K562 (cell line): ENCODE results near the gene PLTP. TPM values are rescaled to one million over a fixed set of nuclear protein-coding genes. Genes with fewer than 3 reads are reported as not detected.
A peak's percentile ranks its signal among the peaks of the same experiment; 100 is the strongest.

Experiments used
- CBX3 ChIP-seq, 2 experiments: IDR thresholded peaks; 1 replicate in 1 of 2; 2 replicates in 1 of 2; pipeline ENCODE4 v1.6.1; 2012; ENCODE audit warnings: inconsistent platforms in 2 of 2, low read length in 2 of 2, borderline replicate concordance in 1 of 2, control low read depth in 1 of 2
- CEBPB ChIP-seq: fragments of 450-650 bp; IDR thresholded peaks from 2 replicates; pipeline ENCODE4 v1.6.1; 2016; ENCODE audit warnings: missing genetic modification characterization, missing compliant biosample characterization
- FOS ChIP-seq: IDR thresholded peaks from 3 replicates; pipeline ENCODE4 v1.6.1; 2011; ENCODE audit not compliant: insufficient read length; ENCODE audit errors: extremely low read depth
- GABPA ChIP-seq: fragments of 200-800 bp; sonication (Bioruptor generic); conservative IDR thresholded peaks from 2 replicates; pipeline ENCODE4 v1.6.1; 2016; ENCODE audit warnings: low read depth, missing genetic modification characterization, missing compliant biosample characterization
- MAFK ChIP-seq: IDR thresholded peaks from 2 replicates; pipeline ENCODE4 v1.6.1; 2011; ENCODE audit warnings: low read length, improper control_type of control experiment
- MBD2 ChIP-seq: sonication (generic); IDR thresholded peaks from 2 replicates; pipeline ENCODE4 v1.6.1; 2016; ENCODE audit warnings: low read depth, borderline replicate concordance
- MTA3 ChIP-seq: fragments of 450-650 bp; formaldehyde crosslinking; IDR thresholded peaks from 2 replicates; pipeline ENCODE4 v1.6.1; 2017; ENCODE audit warnings: mild to moderate bottlenecking, borderline replicate concordance
- MYBL2 ChIP-seq, 2 experiments: fragments of 450-650 bp in 1 of 2; sonication (generic) in 1 of 2; formaldehyde crosslinking in 1 of 2; IDR thresholded peaks; 2 replicates each; pipeline versions ENCODE4 v1.6.1 to v1.8.1; 2017 to 2022; ENCODE audit warnings: borderline replicate concordance in 1 of 2, inconsistent platforms in 1 of 2, low read depth in 1 of 2, mild to moderate bottlenecking in 1 of 2, missing genetic modification reagents in 1 of 2, moderate library complexity in 1 of 2
- NR2C2 ChIP-seq, 2 experiments: fragments of 200-800 bp in 1 of 2; sonication (Bioruptor generic) in 1 of 2; sonication (generic) in 1 of 2; formaldehyde crosslinking in 1 of 2; IDR thresholded peaks; 2 replicates each; pipeline versions ENCODE4 v1.6.1 to v1.8.0; 2016 to 2022; ENCODE audit warnings: mild to moderate bottlenecking in 1 of 2, missing compliant biosample characterization in 1 of 2, missing genetic modification characterization in 1 of 2, missing genetic modification reagents in 1 of 2
- PHB ChIP-seq: fragments of 250-450 bp; sonication (Bioruptor Pico); IDR thresholded peaks from 2 replicates; pipeline ENCODE4 v1.5.0; 2021
- POLR3A ChIP-seq: IDR thresholded peaks from 2 replicates; pipeline ENCODE4 v1.6.1; 2011; ENCODE audit warnings: borderline replicate concordance, mild to moderate bottlenecking, moderate library complexity; ENCODE audit not compliant: insufficient read length, insufficient read depth; ENCODE audit errors: extremely low read depth
- SAFB2 ChIP-seq: fragments of 200-400 bp; formaldehyde crosslinking; IDR thresholded peaks from 2 replicates; pipeline ENCODE4 v1.6.1; 2018; ENCODE audit warnings: borderline replicate concordance, low read length, low read depth, moderate library complexity; ENCODE audit not compliant: severe bottlenecking
- WHSC1 ChIP-seq: IDR thresholded peaks from one replicate; pipeline ENCODE4 v1.6.1; 2012; ENCODE audit warnings: low read length, control low read depth, inconsistent platforms
- polyA plus RNA-seq, 8 experiments: library from polyadenylated mRNA; depleted of rRNA in 4 of 8; stranded (reverse) in 5 of 8; unstranded in 3 of 8; fragments of >200 nt; fragmentation: Nextera tagmentation in 2 of 8; fragmentation: Illumina TruSeq in 1 of 8; extraction: Ambion mirVana in 2 of 8; extraction: Trizol in 1 of 8; gene quantifications; 2 replicates each; pipeline versions ENCODE4 v1.2.1 to v1.2.3, GENCODE V29; 2011 to 2014; ENCODE audit warnings: inconsistent platforms in 1 of 8, missing spikeins in 1 of 8
- total RNA-seq, 7 experiments: library from RNA; depleted of rRNA in 6 of 7; stranded (reverse); fragments of >200 nt in 6 of 7; fragmentation: Illumina TruSeq in 2 of 7; extraction: Trizol in 2 of 7; gene quantifications; 2 replicates each; pipeline versions ENCODE4 v1.2.1 to v1.2.3, GENCODE V29; 2011 to 2021; ENCODE audit warnings: low replicate concordance in 1 of 7
- TF ChIP-seq, protein P1 (sequence below), 2 experiments: IDR thresholded peaks; 2 replicates each; pipeline ENCODE4 v1.6.1; 2011; ENCODE audit warnings: borderline replicate concordance in 1 of 2, control low read depth in 1 of 2, low read depth in 1 of 2, low read length in 1 of 2, mild to moderate bottlenecking in 1 of 2, mixed read lengths in 1 of 2, moderate library complexity in 1 of 2; ENCODE audit not compliant: insufficient read depth in 1 of 2, insufficient read length in 1 of 2, poor library complexity in 1 of 2, severe bottlenecking in 1 of 2; ENCODE audit errors: extremely low read depth in 1 of 2
- TF ChIP-seq, protein P2 (sequence below): fragments of 250-450 bp; sonication (Bioruptor Pico); IDR thresholded peaks from 2 replicates; pipeline ENCODE4 v1.9.0; 2021; ENCODE audit warnings: mild to moderate bottlenecking
- TF ChIP-seq, protein P3 (sequence below): fragments of 250-450 bp; sonication (Bioruptor Pico); IDR thresholded peaks from 2 replicates; pipeline ENCODE4 v1.9.0; 2021; ENCODE audit warnings: mild to moderate bottlenecking, inconsistent platforms
- TF ChIP-seq, protein P4 (sequence below): fragments of 250-450 bp; sonication (Bioruptor Pico); IDR thresholded peaks from 2 replicates; pipeline ENCODE4 v1.5.0; 2020; ENCODE audit warnings: mild to moderate bottlenecking, borderline replicate concordance
- TF ChIP-seq, protein P5 (sequence below): fragments of 450-650 bp; formaldehyde crosslinking; IDR thresholded peaks from 2 replicates; pipeline ENCODE4 v1.4.0; 2022; ENCODE audit warnings: missing genetic modification characterization

The PLTP gene
- total and polyA plus RNA-seq, 9 of the 15 experiments (the other 6 are each of a cell fraction or from before 2014, with no cell fraction given) = 2.8 to 29.3 (median 17.6) TPM

DNA sequence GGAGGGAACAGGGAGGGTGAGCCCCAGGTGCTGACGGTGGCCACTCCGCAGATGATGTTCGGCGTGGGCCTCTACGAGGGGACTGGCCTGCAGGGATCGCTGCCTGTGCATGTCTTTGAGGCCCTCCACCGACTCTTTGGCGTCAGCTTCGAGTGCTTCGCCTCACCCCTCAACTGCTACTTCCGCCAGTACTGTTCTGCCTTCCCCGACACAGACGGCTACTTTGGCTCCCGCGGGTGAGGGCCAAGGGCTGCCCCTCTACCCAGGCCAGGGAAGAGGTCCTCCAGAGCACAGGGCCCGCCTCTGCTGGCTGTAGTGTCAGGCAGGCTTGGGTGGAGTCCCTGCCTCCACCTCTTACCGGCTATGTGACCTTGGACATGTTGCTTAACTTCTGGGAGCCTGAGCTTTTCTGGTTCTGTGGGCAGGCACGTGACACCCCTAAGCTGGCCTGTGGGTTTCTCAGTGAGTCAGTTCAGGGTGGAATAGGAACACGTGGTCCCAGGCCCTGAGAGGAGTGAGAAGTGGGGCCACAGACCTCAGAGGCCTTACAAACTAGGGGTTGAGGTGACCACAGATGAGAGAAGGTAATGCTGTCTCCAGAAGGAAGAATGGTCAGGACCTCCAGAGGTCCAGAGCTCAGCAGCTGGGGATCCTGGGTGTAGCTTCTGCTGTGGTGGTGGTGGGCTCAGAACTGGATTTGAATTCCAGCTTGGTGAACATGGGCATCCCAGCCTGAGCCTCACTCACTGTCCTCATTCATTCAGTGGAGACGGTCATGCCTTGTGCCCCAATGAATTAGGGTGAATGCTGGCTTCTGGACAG lies 34.4 kb upstream of the PLTP start (continued):
- TF ChIP-seq, protein P1, sequence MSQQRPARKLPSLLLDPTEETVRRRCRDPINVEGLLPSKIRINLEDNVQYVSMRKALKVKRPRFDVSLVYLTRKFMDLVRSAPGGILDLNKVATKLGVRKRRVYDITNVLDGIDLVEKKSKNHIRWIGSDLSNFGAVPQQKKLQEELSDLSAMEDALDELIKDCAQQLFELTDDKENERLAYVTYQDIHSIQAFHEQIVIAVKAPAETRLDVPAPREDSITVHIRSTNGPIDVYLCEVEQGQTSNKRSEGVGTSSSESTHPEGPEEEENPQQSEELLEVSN (IDR thresholded peaks at IDR 0.05; ENCODE audit: borderline replicate concordance in 1 of 2, extremely low read depth in 1 of 2, insufficient read depth in 1 of 2, insufficient read length in 1 of 2, low read depth in 1 of 2, low read length in 1 of 2, poor library complexity in 1 of 2, severe bottlenecking in 1 of 2) = peak in 1 of 2 experiments; percentile 16
- no peak for TF ChIP-seq GABPA (tag)
- TF ChIP-seq, protein P2, sequence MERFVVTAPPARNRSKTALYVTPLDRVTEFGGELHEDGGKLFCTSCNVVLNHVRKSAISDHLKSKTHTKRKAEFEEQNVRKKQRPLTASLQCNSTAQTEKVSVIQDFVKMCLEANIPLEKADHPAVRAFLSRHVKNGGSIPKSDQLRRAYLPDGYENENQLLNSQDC = no peak
- TF ChIP-seq CBX3 (IDR thresholded peaks at IDR 0.05; ENCODE audit: borderline replicate concordance in 1 of 2, low read length in 2 of 2) = no peak
- TF ChIP-seq, protein P3, sequence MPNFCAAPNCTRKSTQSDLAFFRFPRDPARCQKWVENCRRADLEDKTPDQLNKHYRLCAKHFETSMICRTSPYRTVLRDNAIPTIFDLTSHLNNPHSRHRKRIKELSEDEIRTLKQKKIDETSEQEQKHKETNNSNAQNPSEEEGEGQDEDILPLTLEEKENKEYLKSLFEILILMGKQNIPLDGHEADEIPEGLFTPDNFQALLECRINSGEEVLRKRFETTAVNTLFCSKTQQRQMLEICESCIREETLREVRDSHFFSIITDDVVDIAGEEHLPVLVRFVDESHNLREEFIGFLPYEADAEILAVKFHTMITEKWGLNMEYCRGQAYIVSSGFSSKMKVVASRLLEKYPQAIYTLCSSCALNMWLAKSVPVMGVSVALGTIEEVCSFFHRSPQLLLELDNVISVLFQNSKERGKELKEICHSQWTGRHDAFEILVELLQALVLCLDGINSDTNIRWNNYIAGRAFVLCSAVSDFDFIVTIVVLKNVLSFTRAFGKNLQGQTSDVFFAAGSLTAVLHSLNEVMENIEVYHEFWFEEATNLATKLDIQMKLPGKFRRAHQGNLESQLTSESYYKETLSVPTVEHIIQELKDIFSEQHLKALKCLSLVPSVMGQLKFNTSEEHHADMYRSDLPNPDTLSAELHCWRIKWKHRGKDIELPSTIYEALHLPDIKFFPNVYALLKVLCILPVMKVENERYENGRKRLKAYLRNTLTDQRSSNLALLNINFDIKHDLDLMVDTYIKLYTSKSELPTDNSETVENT = no peak
- no peak for TF ChIP-seq WHSC1
- TF ChIP-seq MBD2 = no peak
- TF ChIP-seq MAFK = no peak
- TF ChIP-seq POLR3A = no peak
- peak; percentile 72 for TF ChIP-seq CEBPB
- no peak for TF ChIP-seq MTA3
- TF ChIP-seq, protein P4, sequence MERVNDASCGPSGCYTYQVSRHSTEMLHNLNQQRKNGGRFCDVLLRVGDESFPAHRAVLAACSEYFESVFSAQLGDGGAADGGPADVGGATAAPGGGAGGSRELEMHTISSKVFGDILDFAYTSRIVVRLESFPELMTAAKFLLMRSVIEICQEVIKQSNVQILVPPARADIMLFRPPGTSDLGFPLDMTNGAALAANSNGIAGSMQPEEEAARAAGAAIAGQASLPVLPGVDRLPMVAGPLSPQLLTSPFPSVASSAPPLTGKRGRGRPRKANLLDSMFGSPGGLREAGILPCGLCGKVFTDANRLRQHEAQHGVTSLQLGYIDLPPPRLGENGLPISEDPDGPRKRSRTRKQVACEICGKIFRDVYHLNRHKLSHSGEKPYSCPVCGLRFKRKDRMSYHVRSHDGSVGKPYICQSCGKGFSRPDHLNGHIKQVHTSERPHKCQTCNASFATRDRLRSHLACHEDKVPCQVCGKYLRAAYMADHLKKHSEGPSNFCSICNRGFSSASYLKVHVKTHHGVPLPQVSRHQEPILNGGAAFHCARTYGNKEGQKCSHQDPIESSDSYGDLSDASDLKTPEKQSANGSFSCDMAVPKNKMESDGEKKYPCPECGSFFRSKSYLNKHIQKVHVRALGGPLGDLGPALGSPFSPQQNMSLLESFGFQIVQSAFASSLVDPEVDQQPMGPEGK (CRISPR knock-in tag) = no peak
- TF ChIP-seq NR2C2 (CRISPR knock-in tag; IDR thresholded peaks at IDR 0.05) = no peak
- peak; percentile 33; the same call in 1 of the 2 replicates for TF ChIP-seq NR2C2 (tag; IDR thresholded peaks at IDR 0.05)
- TF ChIP-seq, protein P5, sequence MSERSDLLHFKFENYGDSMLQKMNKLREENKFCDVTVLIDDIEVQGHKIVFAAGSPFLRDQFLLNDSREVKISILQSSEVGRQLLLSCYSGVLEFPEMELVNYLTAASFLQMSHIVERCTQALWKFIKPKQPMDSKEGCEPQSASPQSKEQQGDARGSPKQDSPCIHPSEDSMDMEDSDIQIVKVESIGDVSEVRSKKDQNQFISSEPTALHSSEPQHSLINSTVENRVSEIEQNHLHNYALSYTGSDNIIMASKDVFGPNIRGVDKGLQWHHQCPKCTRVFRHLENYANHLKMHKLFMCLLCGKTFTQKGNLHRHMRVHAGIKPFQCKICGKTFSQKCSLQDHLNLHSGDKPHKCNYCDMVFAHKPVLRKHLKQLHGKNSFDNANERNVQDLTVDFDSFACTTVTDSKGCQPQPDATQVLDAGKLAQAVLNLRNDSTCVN (CRISPR knock-in tag) = no peak
- no peak for TF ChIP-seq MYBL2 (IDR thresholded peaks at IDR 0.05; ENCODE audit: low read depth)
- TF ChIP-seq MYBL2 (CRISPR knock-in tag; IDR thresholded peaks at IDR 0.05; ENCODE audit: borderline replicate concordance) = no peak
- TF ChIP-seq SAFB2 = no peak
- no peak for TF ChIP-seq FOS
- no peak for TF ChIP-seq PHB (CRISPR knock-in tag)
